ENCODE data around the gene DAPK1.

Gene DAPK1

GRCh38 chr9:87518702-87519335, 21.2 kb downstream of the DAPK1 start:
- peak; percentile 85 to 86 for DNase-seq

- DNase-seq = no peak
These were observed 21.8 kb downstream of the DAPK1 start for GRCh38 chr9:87519461-87519860.

- DNase-seq = peak in 1 of 2 experiments; percentile 3
These were observed 22.6 kb downstream of the DAPK1 start for GRCh38 chr9:87520172-87520683.

- DNase-seq = no peak
These were observed 24.2 kb downstream of the DAPK1 start for GRCh38 chr9:87521834-87522233.

- no peak for DNase-seq
These were observed 26.4 kb downstream of the DAPK1 start for GRCh38 chr9:87524061-87524460.

- DNase-seq = no peak
These were observed 28.1 kb downstream of the DAPK1 start for GRCh38 chr9:87525546-87526303.

- no peak for DNase-seq
These were observed 29.7 kb downstream of the DAPK1 start for GRCh38 chr9:87527211-87527916.

GRCh38 chr9:87528969-87529368, 31.3 kb downstream of the DAPK1 start:
- no peak for DNase-seq

- DNase-seq = peak; percentile 22 to 62
These were observed 32.0 kb downstream of the DAPK1 start for GRCh38 chr9:87529671-87530070.

GRCh38 chr9:87530716-87531115, 33.0 kb downstream of the DAPK1 start:
- no peak for DNase-seq

- DNase-seq = no peak
These were observed 34.0 kb downstream of the DAPK1 start for GRCh38 chr9:87531370-87532295.

GRCh38 chr9:87533271-87533670, 35.6 kb downstream of the DAPK1 start:
- no peak for DNase-seq

GRCh38 chr9:87534036-87534435, 36.4 kb downstream of the DAPK1 start:
- no peak for DNase-seq

- DNase-seq = no peak
These were observed 37.3 kb downstream of the DAPK1 start for GRCh38 chr9:87534957-87535356.

GRCh38 chr9:87535817-87536539, 38.3 kb downstream of the DAPK1 start:
- no peak for DNase-seq

GRCh38 chr9:87537625-87538024, 40.0 kb downstream of the DAPK1 start:
- DNase-seq = no peak

- no peak for DNase-seq
These were observed 42.9 kb downstream of the DAPK1 start for GRCh38 chr9:87540444-87541105.

GRCh38 chr9:87541663-87542062, 44.0 kb downstream of the DAPK1 start:
- DNase-seq = no peak

GRCh38 chr9:87542141-87542540, 44.5 kb downstream of the DAPK1 start:
- no peak for DNase-seq

GRCh38 chr9:87543251-87543650, 45.6 kb downstream of the DAPK1 start:
- no peak for DNase-seq

GRCh38 chr9:87545858-87546257, 48.2 kb downstream of the DAPK1 start:
- no peak for DNase-seq
